Fibroblast of skin of right quadriceps (primary cell): ENCODE data around the gene KCNH2.

Experiments used
- DNase-seq: peaks from one replicate; pipeline ENCODE4 v3.0.0-alpha.2; 2013

The KCNH2 gene

GRCh38 chr7:150957133-150958020, 20.7 kb downstream of the KCNH2 start:
- no peak for DNase-seq

- DNase-seq = no peak
Measured at GRCh38 chr7:150956395-150957132, 21.6 kb downstream of the KCNH2 start.

GRCh38 chr7:150955519-150956394, 22.4 kb downstream of the KCNH2 start:
- DNase-seq = no peak

GRCh38 chr7:150954986-150955518, 23.1 kb downstream of the KCNH2 start:
- DNase-seq = no peak

- DNase-seq = no peak
Measured at GRCh38 chr7:150954201-150954985, 23.7 kb downstream of the KCNH2 start.

GRCh38 chr7:150953061-150953997, 24.8 kb downstream of the KCNH2 start:
- DNase-seq = no peak

GRCh38 chr7:150952331-150953050, 25.6 kb downstream of the KCNH2 start:
- DNase-seq = no peak

GRCh38 chr7:150951521-150951920, 26.6 kb downstream of the KCNH2 start:
- DNase-seq = no peak

- no peak for DNase-seq
Measured at GRCh38 chr7:150951181-150951520, 27.0 kb downstream of the KCNH2 start.

GRCh38 chr7:150950496-150951180, 27.5 kb downstream of the KCNH2 start:
- no peak for DNase-seq

- DNase-seq = no peak
Measured at GRCh38 chr7:150949971-150950491, 28.1 kb downstream of the KCNH2 start.

GRCh38 chr7:150949564-150949963, 28.6 kb downstream of the KCNH2 start:
- no peak for DNase-seq

GRCh38 chr7:150948791-150949251, 29.3 kb downstream of the KCNH2 start:
- DNase-seq = no peak

- no peak for DNase-seq
Measured at GRCh38 chr7:150947761-150948651, 30.1 kb downstream of the KCNH2 start.

GRCh38 chr7:150947241-150947745, 30.8 kb downstream of the KCNH2 start:
- no peak for DNase-seq

GRCh38 chr7:150946421-150947240, 31.5 kb downstream of the KCNH2 start:
- no peak for DNase-seq

- no peak for DNase-seq
Measured at GRCh38 chr7:150945853-150946420, 32.2 kb downstream of the KCNH2 start.
